K562 (cell line): ENCODE measurements around the gene MFF. TPM values are rescaled to one million over a fixed set of nuclear protein-coding genes. Genes with fewer than 3 reads are reported as not detected.

ENCODE experiments used
- CEBPB ChIP-seq: fragments of 450-650 bp; IDR thresholded peaks from 2 replicates; pipeline ENCODE4 v1.6.1; 2016; ENCODE audit warnings: missing genetic modification characterization, missing compliant biosample characterization
- EP400 ChIP-seq: fragments of 450-650 bp; IDR thresholded peaks from 2 replicates; pipeline ENCODE4 v1.6.1; 2017; ENCODE audit warnings: antibody characterized with exemption, mild to moderate bottlenecking, moderate library complexity
- ETV6 ChIP-seq, 3 experiments: fragments of 150-350 bp in 1 of 3; sonication (generic) in 1 of 3; formaldehyde crosslinking in 1 of 3; IDR thresholded peaks; 2 replicates each; pipeline versions ENCODE4 v1.6.1 to v1.8.0; 2014 to 2022; ENCODE audit warnings: borderline replicate concordance in 2 of 3, low read depth in 2 of 3, antibody characterized with exemption in 1 of 3, low read length in 1 of 3, mild to moderate bottlenecking in 1 of 3, missing genetic modification reagents in 1 of 3
- JUND ChIP-seq, 2 experiments: IDR thresholded peaks; 2 replicates in 1 of 2; 3 replicates in 1 of 2; pipeline ENCODE4 v1.6.1; 2011; ENCODE audit warnings: borderline replicate concordance in 2 of 2, low read depth in 2 of 2, low read length in 2 of 2, improper control_type of control experiment in 1 of 2, missing biosample characterization in 1 of 2, missing genetic modification characterization in 1 of 2, missing genetic modification reagents in 1 of 2
- NR1H2 ChIP-seq: sonication (generic); formaldehyde crosslinking; IDR thresholded peaks from 2 replicates; pipeline ENCODE4 v1.4.0; 2020; ENCODE audit warnings: mild to moderate bottlenecking, missing genetic modification reagents
- POLR2B ChIP-seq: fragments of 450-650 bp; IDR thresholded peaks from 2 replicates; pipeline ENCODE4 v1.6.1; 2018; ENCODE audit warnings: low read depth; ENCODE audit not compliant: partially characterized antibody
- TAF15 ChIP-seq: fragments of 200-400 bp; formaldehyde crosslinking; IDR thresholded peaks from 2 replicates; pipeline ENCODE4 v1.6.1; 2017; ENCODE audit warnings: mild to moderate bottlenecking, low read depth, low read length, moderate library complexity
- ZNF282 ChIP-seq: sonication (generic); formaldehyde crosslinking; IDR thresholded peaks from 2 replicates; pipeline ENCODE4 v1.8.1; 2023; ENCODE audit warnings: missing genetic modification reagents
- ZNF318 ChIP-seq, 2 experiments: fragments of 450-650 bp; IDR thresholded peaks; 2 replicates each; pipeline ENCODE4 v1.6.1; 2016; ENCODE audit warnings: mild to moderate bottlenecking in 2 of 2, borderline replicate concordance in 1 of 2, low read depth in 1 of 2, moderate library complexity in 1 of 2
- ZNF347 ChIP-seq: fragments of 450-650 bp; formaldehyde crosslinking; IDR thresholded peaks from 2 replicates; pipeline ENCODE4 v1.4.0; 2020; ENCODE audit warnings: low read depth, mild to moderate bottlenecking, moderate library complexity
- polyA plus RNA-seq, 8 experiments: library from polyadenylated mRNA; depleted of rRNA in 4 of 8; stranded (reverse) in 5 of 8; unstranded in 3 of 8; fragments of >200 nt; fragmentation: Nextera tagmentation in 2 of 8; fragmentation: Illumina TruSeq in 1 of 8; extraction: Ambion mirVana in 2 of 8; extraction: Trizol in 1 of 8; gene quantifications; 2 replicates each; pipeline versions ENCODE4 v1.2.1 to v1.2.3, GENCODE V29; 2011 to 2014; ENCODE audit warnings: inconsistent platforms in 1 of 8, missing spikeins in 1 of 8
- total RNA-seq, 7 experiments: library from RNA; depleted of rRNA in 6 of 7; stranded (reverse); fragments of >200 nt in 6 of 7; fragmentation: Illumina TruSeq in 2 of 7; extraction: Trizol in 2 of 7; gene quantifications; 2 replicates each; pipeline versions ENCODE4 v1.2.1 to v1.2.3, GENCODE V29; 2011 to 2021; ENCODE audit warnings: low replicate concordance in 1 of 7

Gene MFF
- total and polyA plus RNA-seq, 9 of the 15 experiments (the other 6 are each of a cell fraction or from before 2014, with no cell fraction given), result 9.4 to 75.4 (median 55.7) TPM

GRCh38 chr2:227310756-227311110 is 14.3 kb upstream of the MFF start (continued):
- TF ChIP-seq ETV6 (IDR thresholded peaks at IDR 0.05; ENCODE audit: borderline replicate concordance in 1 of 2, low read depth in 2 of 2, low read length in 1 of 2), result no peak
- no peak for TF ChIP-seq ETV6 (CRISPR knock-in tag; IDR thresholded peaks at IDR 0.05; ENCODE audit: borderline replicate concordance)
- no peak for TF ChIP-seq ZNF347 (CRISPR knock-in tag)
- TF ChIP-seq JUND (IDR thresholded peaks at IDR 0.05; ENCODE audit: borderline replicate concordance, low read depth, low read length), result no peak
- no peak for TF ChIP-seq JUND (tag; IDR thresholded peaks at IDR 0.05; ENCODE audit: borderline replicate concordance, low read depth, low read length)
- no peak for TF ChIP-seq POLR2B
- no peak for TF ChIP-seq EP400
- TF ChIP-seq NR1H2 (CRISPR knock-in tag), result no peak
- TF ChIP-seq CEBPB (tag), result no peak
- no peak for TF ChIP-seq TAF15
- no peak for TF ChIP-seq ZNF282 (CRISPR knock-in tag)
- no peak for TF ChIP-seq ZNF318 (IDR thresholded peaks at IDR 0.05; ENCODE audit: borderline replicate concordance in 1 of 2, low read depth in 1 of 2)
